Activated CD4-positive, alpha-beta T cell treated with anti-CD3 and anti-CD28 coated beads for 36 hours (primary cell): ENCODE data around the gene SPDYE2B. TPM values are rescaled to one million over a fixed set of nuclear protein-coding genes. Genes with fewer than 3 reads are reported as not detected.
"Not testable (repeated sequence)": the region's sequence is repeated elsewhere in the genome, so short reads cannot be mapped to it uniquely, and the experiment has no call there.

Experiments used
- ATAC-seq: fragments of 200-7000 bp; cut with Tn5 transposase; one replicate; pipeline ENCODE4 v1.10.0; 2021; ENCODE audit warnings: mild to moderate bottlenecking, moderate library complexity
- CTCF ChIA-PET: fragments of 350-600 bp; sonication (Branson Sonifier 250); formaldehyde crosslinking; loops from one replicate; lab custom pipeline; 2021; ENCODE audit warnings: antibody characterized with exemption; lab: Charles Lee
- POLR2A ChIA-PET: fragments of 350-600 bp; sonication (Branson Sonifier 250); formaldehyde crosslinking; loops from one replicate; lab custom pipeline; 2021; ENCODE audit warnings: antibody characterized with exemption, inconsistent platforms; lab: Charles Lee
- DNase-seq: peaks from one replicate; pipeline ENCODE4 v3.0.0-alpha.2; 2020
- H3K27ac Mint-ChIP-seq: one replicate; pipeline ENCODE4 v1.8.0; 2021; ENCODE audit warnings: mixed read lengths
- H3K27me3 Mint-ChIP-seq: one replicate; pipeline ENCODE4 v1.8.0; 2021; ENCODE audit warnings: mixed read lengths
- H3K36me3 Mint-ChIP-seq: one replicate; pipeline ENCODE4 v1.8.0; 2021; ENCODE audit warnings: low read depth, mixed read lengths
- H3K4me1 Mint-ChIP-seq: one replicate; pipeline ENCODE4 v1.8.0; 2021; ENCODE audit warnings: mixed read lengths
- H3K4me3 Mint-ChIP-seq: one replicate; pipeline ENCODE4 v1.8.0; 2021; ENCODE audit warnings: mild to moderate bottlenecking, moderate library complexity, mixed read lengths
- H3K9me3 Mint-ChIP-seq: one replicate; pipeline ENCODE4 v1.8.0; 2021; ENCODE audit warnings: low read depth, mixed read lengths
- intact Hi-C, 2 experiments: fragments of 100-400 bp; cut with DNase I in 1 of 2; cut with micrococcal nuclease in 1 of 2; formaldehyde crosslinking; loops; one replicate each; pipeline versions ENCODE4 v1.14.2 to v1.15.1; 2022 to 2024; cut with DNase I, micrococcal nuclease
- total RNA-seq, 2 experiments: library from RNA; stranded (reverse); gene quantifications; one replicate each; pipeline ENCODE4 v1.2.3, GENCODE V29; 2021

SPDYE2B gene
- total RNA-seq, 2 experiments from 2014 or later, result not detected

DNA sequence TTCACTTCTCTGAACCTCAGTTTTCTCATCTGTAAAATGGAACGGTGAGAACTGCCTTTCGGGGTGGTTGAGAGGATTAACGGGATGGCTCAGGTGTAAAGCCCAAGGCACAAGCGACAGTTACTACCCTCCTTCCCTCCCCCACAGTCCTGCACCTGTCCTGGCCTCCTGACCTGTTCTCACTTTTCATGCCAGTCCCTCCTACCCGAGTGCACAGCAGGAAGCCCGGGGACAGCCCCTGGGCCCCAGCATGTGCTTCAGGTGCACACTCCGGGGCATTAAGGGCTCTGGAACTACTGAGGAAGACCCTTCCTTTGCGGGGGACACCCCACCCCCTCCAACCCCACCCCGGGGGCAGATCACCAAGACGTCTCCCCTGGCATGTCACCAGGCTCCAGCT is 34.2 kb upstream of the SPDYE2B start:
- CTCF ChIA-PET, H3K27me3 Mint-ChIP-seq, DNase-seq, H3K4me3 Mint-ChIP-seq, H3K4me1 Mint-ChIP-seq, H3K27ac Mint-ChIP-seq, POLR2A ChIA-PET, H3K36me3 Mint-ChIP-seq, H3K9me3 Mint-ChIP-seq, intact Hi-C loops: not testable (repeated sequence)
- ATAC-seq, result peak; percentile 33

DNA sequence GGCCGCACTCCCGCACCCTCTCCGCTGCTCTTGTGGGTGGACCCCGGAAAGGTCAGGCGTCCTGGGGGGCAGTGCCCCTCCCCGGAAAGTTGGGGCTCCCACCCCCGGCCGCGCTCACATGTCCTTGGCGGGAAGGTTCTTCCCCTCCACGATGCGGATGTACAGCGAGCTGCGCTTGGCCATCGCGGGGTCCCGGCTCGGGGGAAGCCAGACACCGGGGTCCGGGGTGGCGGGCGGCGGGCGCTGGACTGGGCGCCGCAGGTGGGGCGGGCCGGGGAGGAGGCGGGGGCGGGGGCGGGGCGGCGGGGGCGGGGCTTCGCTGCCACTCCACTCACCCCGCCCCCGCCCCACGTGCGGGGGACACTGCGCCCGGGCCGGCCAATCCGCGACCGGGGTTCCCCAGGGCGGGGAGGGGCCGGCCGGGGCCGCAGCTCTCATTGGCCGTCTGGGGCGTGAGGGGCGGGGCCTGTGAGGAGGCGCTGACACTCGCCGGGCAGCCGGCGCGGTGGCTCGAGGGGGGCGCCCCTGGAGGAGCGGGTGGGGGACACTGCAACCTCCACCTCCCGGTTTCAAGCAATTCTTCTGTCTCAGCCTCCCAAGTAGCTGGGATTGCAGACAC is 33.5 kb upstream of the SPDYE2B start, which contains the start of gene RASA4:
RASA4 (minus strand) TSS at position 250 of the 619 bp plus-strand sequence; CDS start at position 183, 67 bp downstream.
- intact Hi-C loops, H3K4me1 Mint-ChIP-seq, H3K27ac Mint-ChIP-seq, POLR2A ChIA-PET, H3K36me3 Mint-ChIP-seq, CTCF ChIA-PET, H3K27me3 Mint-ChIP-seq, H3K9me3 Mint-ChIP-seq: not testable (repeated sequence)
- H3K4me3 Mint-ChIP-seq, result peak within 1 kb of the TSS; percentile 28
- peak; percentile 95 for ATAC-seq
- peak; percentile 53 for DNase-seq

DNA sequence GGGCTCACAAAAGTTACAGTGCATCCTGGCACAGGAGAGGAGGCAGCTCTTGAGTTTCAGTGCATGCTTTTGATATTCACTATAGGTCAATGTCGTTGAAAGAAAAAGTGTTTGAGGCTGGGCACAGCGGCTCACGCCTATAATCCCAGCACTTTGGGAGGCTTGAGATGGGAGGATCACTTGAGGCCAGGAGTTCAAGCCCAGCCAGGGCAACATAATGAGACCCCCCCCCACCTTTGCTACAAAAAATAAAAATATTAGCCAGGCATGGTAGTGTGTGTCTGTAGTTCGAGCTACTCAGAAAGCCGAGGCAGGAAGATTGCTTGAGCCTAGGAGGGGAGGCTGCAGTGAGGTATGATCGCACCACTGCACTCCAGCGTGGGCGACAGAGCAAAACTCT is 32.0 kb upstream of the SPDYE2B start:
- DNase-seq, intact Hi-C loops, CTCF ChIA-PET: not testable (repeated sequence)

DNA sequence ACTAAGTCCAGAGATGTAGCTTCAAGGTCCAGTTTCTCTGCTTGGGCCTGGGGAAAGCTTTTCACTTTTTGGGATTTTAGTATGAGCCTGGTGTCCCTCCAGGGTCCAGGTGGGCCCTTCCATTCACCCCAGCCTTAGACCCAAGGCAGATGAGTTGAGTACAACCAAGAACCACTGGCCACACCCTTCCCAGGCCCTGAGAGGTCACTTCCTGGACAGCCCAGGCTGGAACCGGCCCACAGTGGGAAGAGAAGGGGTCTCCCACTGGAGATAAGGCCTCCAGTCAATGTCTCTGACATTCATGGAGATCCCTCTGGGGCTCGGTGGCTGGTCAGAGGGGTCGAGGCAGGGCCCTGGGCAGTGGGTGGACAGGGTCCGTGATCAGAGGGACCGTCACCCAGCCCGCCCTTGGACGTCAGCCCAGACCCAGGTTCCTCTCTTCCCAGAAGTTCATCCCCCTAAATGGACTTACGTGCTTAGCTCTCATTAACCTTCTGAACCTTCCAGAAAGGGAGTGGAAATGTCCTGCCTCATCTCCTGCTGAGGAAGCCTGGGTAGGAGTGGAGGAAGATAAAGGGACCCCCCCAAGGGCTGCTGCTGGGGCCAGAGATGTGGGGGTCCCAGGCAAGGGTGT is 22.7 kb upstream of the SPDYE2B start:
- intact Hi-C loops, H3K27ac Mint-ChIP-seq, CTCF ChIA-PET, H3K27me3 Mint-ChIP-seq, H3K4me3 Mint-ChIP-seq, H3K9me3 Mint-ChIP-seq, H3K4me1 Mint-ChIP-seq, ATAC-seq, POLR2A ChIA-PET, H3K36me3 Mint-ChIP-seq, DNase-seq: not testable (repeated sequence)

More for the DNA sequence above, 32.0 kb upstream of the SPDYE2B start:
- H3K27ac Mint-ChIP-seq, H3K27me3 Mint-ChIP-seq, H3K4me3 Mint-ChIP-seq, H3K9me3 Mint-ChIP-seq, POLR2A ChIA-PET, ATAC-seq, H3K4me1 Mint-ChIP-seq, H3K36me3 Mint-ChIP-seq: not testable (repeated sequence)

DNA sequence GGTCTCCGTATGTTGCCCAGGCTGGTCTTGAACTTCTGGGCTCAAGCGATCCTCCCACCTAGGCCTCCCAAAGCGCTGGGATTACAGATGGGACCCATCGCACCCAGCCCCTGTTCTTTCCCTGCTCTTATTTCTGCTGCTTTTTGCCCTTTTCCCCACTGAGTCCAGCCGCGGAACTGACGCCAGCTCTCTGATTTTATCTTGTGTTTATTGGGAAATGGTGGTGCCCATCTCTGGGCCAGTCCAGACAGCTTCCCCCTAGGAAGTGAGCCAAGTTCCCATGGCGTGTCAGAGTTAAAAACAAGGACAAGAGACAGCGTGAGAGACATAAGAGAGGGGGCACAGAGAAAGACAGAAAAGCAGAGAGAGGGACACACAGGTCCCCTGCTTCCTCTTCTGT is 19.5 kb upstream of the SPDYE2B start:
- CTCF ChIA-PET, result not testable (repeated sequence)

DNA sequence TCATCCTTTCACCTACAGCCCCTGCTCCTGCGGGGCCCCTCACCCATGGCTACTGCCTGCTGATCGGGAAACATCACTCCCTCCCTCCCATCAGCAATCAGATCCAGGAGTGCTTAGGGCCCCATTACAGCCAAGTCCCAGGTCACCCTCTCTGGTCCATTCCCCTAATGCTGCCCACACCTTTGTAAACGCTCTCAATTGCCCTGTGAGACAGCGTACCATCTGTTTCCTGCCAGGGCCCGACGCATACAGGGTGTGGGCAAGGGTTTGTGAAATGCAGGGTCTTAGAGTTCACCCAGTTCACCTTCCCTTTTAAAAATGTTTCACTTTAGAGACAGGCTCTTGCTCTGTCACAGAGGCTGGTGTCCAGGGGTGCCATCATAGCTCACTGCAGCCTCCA is 15.8 kb upstream of the SPDYE2B start:
- H3K4me1 Mint-ChIP-seq, H3K4me3 Mint-ChIP-seq, H3K9me3 Mint-ChIP-seq, CTCF ChIA-PET, POLR2A ChIA-PET, intact Hi-C loops, DNase-seq, H3K36me3 Mint-ChIP-seq, H3K27ac Mint-ChIP-seq, H3K27me3 Mint-ChIP-seq, ATAC-seq: not testable (repeated sequence)

More for the DNA sequence above, 19.5 kb upstream of the SPDYE2B start:
- DNase-seq, H3K9me3 Mint-ChIP-seq, POLR2A ChIA-PET, ATAC-seq, H3K4me1 Mint-ChIP-seq, H3K4me3 Mint-ChIP-seq, H3K27ac Mint-ChIP-seq, intact Hi-C loops, H3K27me3 Mint-ChIP-seq, H3K36me3 Mint-ChIP-seq: not testable (repeated sequence)

DNA sequence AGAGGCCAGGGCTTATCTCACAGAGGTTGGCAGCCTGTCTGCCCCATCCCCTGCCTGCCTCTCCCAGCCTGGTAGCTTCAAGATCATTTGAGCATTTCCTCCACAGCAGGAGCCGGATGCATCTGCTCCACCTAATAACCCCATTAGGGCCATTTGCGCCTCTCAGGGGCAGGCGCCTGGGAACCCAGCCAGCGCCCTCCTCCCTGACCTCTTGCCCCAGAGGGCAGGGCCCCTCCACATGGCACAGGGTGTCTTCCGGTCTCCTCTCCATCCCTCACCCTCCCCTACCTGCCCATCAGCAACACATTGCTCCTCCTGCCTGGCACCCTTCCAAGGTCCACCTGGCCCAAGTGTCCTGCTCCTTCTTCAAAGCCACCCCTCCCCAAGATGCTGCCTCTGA is 14.8 kb upstream of the SPDYE2B start:
- H3K36me3 Mint-ChIP-seq, result not testable (repeated sequence)

DNA sequence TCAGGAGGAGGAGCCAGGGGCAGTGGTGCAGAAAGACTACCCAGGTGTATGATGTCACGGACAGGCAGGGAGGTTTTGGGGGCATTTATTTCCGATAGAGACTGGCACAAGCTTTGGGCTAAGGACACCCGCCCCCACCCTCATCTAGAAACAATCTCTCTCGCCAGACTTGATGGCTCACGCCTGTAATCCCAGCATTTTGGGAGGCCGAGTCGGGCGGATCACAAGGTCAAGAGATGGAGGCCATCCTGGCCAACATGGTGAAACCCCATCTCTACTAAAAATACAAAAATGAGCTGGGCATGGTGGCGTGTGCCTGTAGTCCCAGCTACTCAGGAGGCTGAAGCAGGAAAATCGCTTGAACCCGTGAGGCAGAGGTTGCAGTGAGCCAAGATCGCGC is 13.2 kb upstream of the SPDYE2B start:
- CTCF ChIA-PET, ATAC-seq, H3K4me1 Mint-ChIP-seq, DNase-seq, H3K27ac Mint-ChIP-seq, H3K4me3 Mint-ChIP-seq, H3K27me3 Mint-ChIP-seq, intact Hi-C loops, POLR2A ChIA-PET, H3K36me3 Mint-ChIP-seq, H3K9me3 Mint-ChIP-seq: not testable (repeated sequence)

More for the DNA sequence above, 14.8 kb upstream of the SPDYE2B start:
- POLR2A ChIA-PET, intact Hi-C loops, H3K27me3 Mint-ChIP-seq, H3K27ac Mint-ChIP-seq, DNase-seq, H3K4me3 Mint-ChIP-seq, H3K9me3 Mint-ChIP-seq, ATAC-seq, CTCF ChIA-PET, H3K4me1 Mint-ChIP-seq: not testable (repeated sequence)

DNA sequence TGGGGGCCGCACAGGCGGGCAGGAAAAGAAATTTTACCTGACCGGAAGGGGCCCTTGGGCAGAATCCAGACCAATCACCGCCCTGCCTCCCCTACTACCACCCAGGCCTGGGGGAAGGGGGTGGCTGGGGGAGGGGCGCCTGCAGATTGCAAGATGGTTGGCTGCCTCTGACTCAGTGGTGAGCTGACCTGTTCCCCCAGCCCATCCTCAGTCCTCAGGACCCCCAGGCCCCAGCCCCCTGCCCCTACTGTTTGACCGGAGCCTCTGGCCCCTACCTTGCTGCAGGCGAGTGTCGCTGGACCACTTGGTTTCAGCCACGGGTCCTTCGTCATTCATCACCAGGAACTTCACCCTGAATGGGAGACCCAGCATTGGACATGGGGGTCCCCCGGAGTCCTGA is 11.3 kb upstream of the SPDYE2B start:
- POLR2A ChIA-PET, H3K4me3 Mint-ChIP-seq, intact Hi-C loops, H3K27ac Mint-ChIP-seq, ATAC-seq, H3K36me3 Mint-ChIP-seq, CTCF ChIA-PET, H3K27me3 Mint-ChIP-seq, H3K9me3 Mint-ChIP-seq, H3K4me1 Mint-ChIP-seq: not testable (repeated sequence)
- DNase-seq, result peak; percentile 6

DNA sequence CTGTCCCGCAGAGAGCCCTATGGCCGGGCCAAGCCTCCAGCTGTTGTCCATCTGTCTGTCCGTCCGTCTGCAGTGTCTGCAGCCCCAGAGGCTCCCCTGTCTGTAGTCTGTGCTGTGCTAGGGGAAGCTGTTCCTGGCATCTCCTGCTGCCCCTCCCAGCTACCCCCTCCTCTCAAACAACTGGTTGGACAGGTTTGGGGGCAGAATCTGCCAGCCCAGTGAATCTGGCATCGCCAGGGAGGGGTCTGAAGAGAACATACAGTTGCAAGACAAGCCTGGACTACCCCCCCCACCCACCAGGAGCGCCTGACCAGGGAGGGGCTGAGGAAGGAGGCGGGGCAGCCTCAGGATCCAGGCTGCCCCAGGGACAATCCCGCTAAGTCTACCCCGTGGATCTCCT is 7.4 kb upstream of the SPDYE2B start, which contains the start of gene UPK3BL1:
UPK3BL1 (minus strand) TSS at position 101 of the 400 bp plus-strand sequence; CDS start at position 51, 50 bp downstream.
- H3K4me1 Mint-ChIP-seq, H3K4me3 Mint-ChIP-seq, H3K36me3 Mint-ChIP-seq, intact Hi-C loops, POLR2A ChIA-PET, ATAC-seq, H3K9me3 Mint-ChIP-seq, CTCF ChIA-PET, H3K27ac Mint-ChIP-seq, DNase-seq, H3K27me3 Mint-ChIP-seq: not testable (repeated sequence)

DNA sequence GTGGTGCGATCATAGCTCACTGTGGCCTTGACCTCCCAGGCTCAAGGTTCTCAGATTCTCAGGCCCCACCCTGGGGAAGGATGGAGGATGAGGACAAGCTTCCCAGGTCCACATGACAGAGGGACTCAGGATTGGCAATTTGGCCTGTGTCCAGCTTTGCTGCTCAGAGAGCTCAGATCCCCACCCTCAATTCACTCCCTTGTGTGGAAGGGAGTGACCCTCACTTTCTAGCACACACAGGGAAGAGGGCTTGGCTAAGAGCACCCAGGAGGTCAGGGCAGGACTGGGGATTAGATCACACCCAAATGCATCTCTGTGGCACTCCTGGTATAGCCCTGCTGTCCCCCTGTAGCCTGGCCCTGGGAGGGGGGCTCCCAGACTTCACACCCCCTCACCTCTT is 6.7 kb upstream of the SPDYE2B start:
- POLR2A ChIA-PET, H3K9me3 Mint-ChIP-seq, DNase-seq, intact Hi-C loops, H3K4me3 Mint-ChIP-seq, ATAC-seq, CTCF ChIA-PET, H3K36me3 Mint-ChIP-seq, H3K27me3 Mint-ChIP-seq, H3K27ac Mint-ChIP-seq, H3K4me1 Mint-ChIP-seq: not testable (repeated sequence)

DNA sequence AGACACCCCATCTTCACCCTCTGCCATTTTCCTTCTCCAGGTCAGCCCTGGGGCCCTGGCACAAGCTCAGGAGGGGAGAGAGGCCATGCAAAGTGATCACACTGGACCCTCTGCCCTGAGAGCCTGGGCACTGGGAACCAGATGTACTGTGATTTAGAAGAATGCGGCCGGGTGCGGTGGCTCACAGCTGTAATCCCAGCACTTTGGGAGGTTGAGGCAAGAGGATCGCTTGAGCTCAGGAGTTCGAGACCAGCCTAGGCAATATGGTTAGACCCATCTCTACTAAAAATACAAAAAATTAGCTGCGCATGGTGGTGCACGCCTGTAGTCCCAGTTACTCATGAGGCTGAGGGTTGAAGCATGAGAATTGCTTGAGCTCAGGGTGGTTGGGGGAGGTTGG is 2.3 kb upstream of the SPDYE2B start:
- H3K4me1 Mint-ChIP-seq, H3K27ac Mint-ChIP-seq, H3K36me3 Mint-ChIP-seq, ATAC-seq, DNase-seq, intact Hi-C loops, CTCF ChIA-PET, H3K9me3 Mint-ChIP-seq, H3K4me3 Mint-ChIP-seq, POLR2A ChIA-PET, H3K27me3 Mint-ChIP-seq: not testable (repeated sequence)
